Stimulated activated CD8-positive, alpha-beta memory T cell treated with anti-CD3 and anti-CD28 coated beads, Interleukin-4, amount 100 ng/mL, for 4 hours (primary cell): ENCODE results near the gene PDE4C.

Experiments
- DNase-seq, 2 donors: peaks; one replicate each; pipeline ENCODE4 v3.0.0-alpha.2; 2020; ENCODE audit warnings: low read depth in 2 of 2, low spot score in 1 of 2

Gene PDE4C

GRCh38 chr19:18254546-18255503 is 28.6 kb upstream of the PDE4C start:
- DNase-seq, result no peak

GRCh38 chr19:18253716-18254115 is 27.5 kb upstream of the PDE4C start:
- DNase-seq, result no peak

- DNase-seq, result no peak
These were observed 26.9 kb upstream of the PDE4C start for GRCh38 chr19:18253130-18253529.

GRCh38 chr19:18252370-18252717 is 26.1 kb upstream of the PDE4C start:
- no peak for DNase-seq

- DNase-seq, result peak; percentile 54 to 84
These were observed 25.5 kb upstream of the PDE4C start for GRCh38 chr19:18251587-18252369.

- no peak for DNase-seq
These were observed 23.6 kb upstream of the PDE4C start for GRCh38 chr19:18249834-18250233.

GRCh38 chr19:18245297-18245696 is 19.1 kb upstream of the PDE4C start:
- DNase-seq, result no peak

- DNase-seq, result no peak
These were observed 13.1 kb upstream of the PDE4C start for GRCh38 chr19:18239303-18239702.

GRCh38 chr19:18234194-18234593 is 8.0 kb upstream of the PDE4C start:
- DNase-seq, result no peak

GRCh38 chr19:18233224-18233825 is 7.1 kb upstream of the PDE4C start:
- DNase-seq, result no peak

GRCh38 chr19:18232540-18233223 is 6.4 kb upstream of the PDE4C start:
- no peak for DNase-seq

- no peak for DNase-seq
These were observed 5.5 kb upstream of the PDE4C start for GRCh38 chr19:18231775-18232174.

- no peak for DNase-seq
These were observed 4.9 kb upstream of the PDE4C start for GRCh38 chr19:18230941-18231734.

GRCh38 chr19:18229915-18230314 is 3.7 kb upstream of the PDE4C start:
- DNase-seq, result no peak

GRCh38 chr19:18229474-18229873 is 3.2 kb upstream of the PDE4C start:
- DNase-seq, result no peak

- DNase-seq, result no peak
These were observed 1.6 kb upstream of the PDE4C start for GRCh38 chr19:18227781-18228271.

GRCh38 chr19:18226956-18227780 is 930 bp upstream of the PDE4C start:
- DNase-seq, result no peak

GRCh38 chr19:18225355-18225701 is 910 bp downstream of the PDE4C start:
- DNase-seq, result no peak

- DNase-seq, result peak; percentile 32 to 61
These were observed 1.5 kb downstream of the PDE4C start for GRCh38 chr19:18224525-18225354.
